GM19193 (cell line): ENCODE data around the gene ZFR.
A peak's percentile ranks its signal among the peaks of the same experiment; 100 is the strongest.

ENCODE experiments used
- POLR2A ChIP-seq: IDR thresholded peaks from 4 replicates; pipeline ENCODE4 v1.6.1; 2011; ENCODE audit not compliant: insufficient read depth, insufficient read length; ENCODE audit errors: extremely low read depth

ZFR gene

GRCh38 chr5:32444431-32445286, at the start of gene ZFR:
ZFR (minus strand) TSS chr5:32444740; CDS start chr5:32444658, 82 bp downstream.
- TF ChIP-seq POLR2A: peak; percentile 62

GRCh38 chr5:32490972-32491557, 46.5 kb upstream of the ZFR start:
- TF ChIP-seq POLR2A: no peak

GRCh38 chr5:32489791-32490562, 45.4 kb upstream of the ZFR start:
- no peak for TF ChIP-seq POLR2A

- TF ChIP-seq POLR2A: no peak
Measured at GRCh38 chr5:32487424-32487823, 42.9 kb upstream of the ZFR start.

- no peak for TF ChIP-seq POLR2A
Measured at GRCh38 chr5:32487008-32487407, 42.5 kb upstream of the ZFR start.

GRCh38 chr5:32482193-32482592, 37.7 kb upstream of the ZFR start:
- no peak for TF ChIP-seq POLR2A

GRCh38 chr5:32479096-32479495, 34.6 kb upstream of the ZFR start:
- TF ChIP-seq POLR2A: no peak

- no peak for TF ChIP-seq POLR2A
Measured at GRCh38 chr5:32476891-32477290, 32.4 kb upstream of the ZFR start.

- TF ChIP-seq POLR2A: no peak
Measured at GRCh38 chr5:32475334-32476097, 31.0 kb upstream of the ZFR start.

- TF ChIP-seq POLR2A: no peak
Measured at GRCh38 chr5:32474209-32474854, 29.8 kb upstream of the ZFR start.

GRCh38 chr5:32473072-32473471, 28.5 kb upstream of the ZFR start:
- no peak for TF ChIP-seq POLR2A

GRCh38 chr5:32471784-32472183, 27.2 kb upstream of the ZFR start:
- no peak for TF ChIP-seq POLR2A

- no peak for TF ChIP-seq POLR2A
Measured at GRCh38 chr5:32465076-32465475, 20.5 kb upstream of the ZFR start.

- no peak for TF ChIP-seq POLR2A
Measured at GRCh38 chr5:32462618-32463017, 18.1 kb upstream of the ZFR start.
